Erythroblast (primary cell): ENCODE data around the gene ACTN4.

Source experiments
- GATA1 ChIP-seq: IDR thresholded peaks from 2 replicates; pipeline ENCODE4 v1.6.1; 2011; ENCODE audit warnings: low read depth, mild to moderate bottlenecking, control low read depth, low read length, moderate library complexity
- POLR2A ChIP-seq: IDR thresholded peaks from 2 replicates; pipeline ENCODE4 v1.6.1; 2011; ENCODE audit warnings: mild to moderate bottlenecking, low read length

GRCh38 chr19:38713865-38714264, 66.4 kb downstream of the ACTN4 start:
- TF ChIP-seq POLR2A (no peak), GATA1 (no peak)
